HG03045 (cell line): ENCODE measurements around the gene SLC28A1.
A peak's percentile ranks its signal among the peaks of the same experiment; 100 is the strongest.
"Not testable (repeated sequence)": the region's sequence is repeated elsewhere in the genome, so short reads cannot be mapped to it uniquely, and the experiment has no call there.

Experiments
- ATAC-seq: cut with Tn5 transposase; IDR thresholded peaks from one replicate; pipeline ENCODE4 v1.9.1; 2021; ENCODE audit warnings: mild to moderate bottlenecking, moderate library complexity; ENCODE audit not compliant: unreplicated experiment

The SLC28A1 gene

GRCh38 chr15:84908564-84908963, 24.1 kb downstream of the SLC28A1 start:
- ATAC-seq, result no peak

- ATAC-seq, result no peak
These were observed 24.6 kb downstream of the SLC28A1 start for GRCh38 chr15:84909029-84909428.

GRCh38 chr15:84909782-84910181, 25.3 kb downstream of the SLC28A1 start:
- no peak for ATAC-seq

GRCh38 chr15:84910928-84911623, 26.6 kb downstream of the SLC28A1 start:
- no peak for ATAC-seq

GRCh38 chr15:84911879-84912660, 27.6 kb downstream of the SLC28A1 start:
- no peak for ATAC-seq

- no peak for ATAC-seq
These were observed 28.9 kb downstream of the SLC28A1 start for GRCh38 chr15:84913360-84913723.

- no peak for ATAC-seq
These were observed 29.9 kb downstream of the SLC28A1 start for GRCh38 chr15:84914351-84914750.

- peak; percentile 93 for ATAC-seq
These were observed 30.6 kb downstream of the SLC28A1 start for GRCh38 chr15:84914909-84915605.

GRCh38 chr15:84915606-84915958, 31.1 kb downstream of the SLC28A1 start:
- no peak for ATAC-seq

- no peak for ATAC-seq
These were observed 33.0 kb downstream of the SLC28A1 start for GRCh38 chr15:84917452-84917851.

GRCh38 chr15:84919106-84919667, 34.7 kb downstream of the SLC28A1 start:
- ATAC-seq, result no peak

- ATAC-seq, result no peak
These were observed 36.7 kb downstream of the SLC28A1 start for GRCh38 chr15:84921121-84921520.

GRCh38 chr15:84922530-84922929, 38.1 kb downstream of the SLC28A1 start:
- ATAC-seq, result no peak

GRCh38 chr15:84924077-84924731, 39.7 kb downstream of the SLC28A1 start:
- ATAC-seq, result no peak

- ATAC-seq, result not testable (repeated sequence)
These were observed 40.5 kb downstream of the SLC28A1 start for GRCh38 chr15:84924821-84925569.

GRCh38 chr15:84925906-84926305, 41.4 kb downstream of the SLC28A1 start:
- ATAC-seq, result no peak

GRCh38 chr15:84926491-84927230, 42.2 kb downstream of the SLC28A1 start:
- ATAC-seq, result no peak

GRCh38 chr15:84928843-84929168, 44.3 kb downstream of the SLC28A1 start:
- ATAC-seq, result no peak

- no peak for ATAC-seq
These were observed 45.5 kb downstream of the SLC28A1 start for GRCh38 chr15:84929795-84930603.
